ENCODE data around the gene MS4A12. TPM values are rescaled to one million over a fixed set of nuclear protein-coding genes. Genes with fewer than 3 reads are reported as not detected.
"Not testable (repeated sequence)": the region's sequence is repeated elsewhere in the genome, so short reads cannot be mapped to it uniquely, and the experiment has no call there.

Gene MS4A12
- total RNA-seq, 2 experiments from 2014 or later, result not detected

DNA sequence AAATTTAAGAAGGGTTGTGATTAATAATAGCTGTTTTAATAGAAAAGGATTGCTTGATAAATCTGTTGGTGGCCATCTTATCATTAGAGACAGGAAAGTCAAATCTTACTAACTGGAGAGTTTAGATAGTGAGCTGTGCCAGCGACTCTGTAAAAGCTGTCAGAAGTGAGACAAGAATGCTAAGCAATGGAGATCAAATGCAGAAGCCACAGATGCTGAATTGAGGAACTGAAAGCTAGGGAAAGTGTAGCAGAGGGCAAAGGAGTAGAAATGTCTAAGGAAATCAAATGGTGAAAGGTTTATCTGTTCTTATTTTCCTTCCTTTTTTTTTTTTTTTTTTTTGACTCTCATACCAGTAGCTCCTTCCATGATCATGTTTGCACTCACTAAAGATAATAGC lies 36.4 kb downstream of the MS4A12 start:
- DNase-seq, result no peak

GRCh38 chr11:60530454-60531100 lies 38.0 kb downstream of the MS4A12 start:
- Mint-ChIP-seq H3K27me3 (peaks cover 13% of the 10 kb centered on the region), H3K36me3 (ENCODE audit: low read depth) (no peaks in the 10 kb centered on the region), H3K4me3 (no peak overlapping the region), H3K9me3 (peaks cover 3% of the 10 kb centered on the region), H3K4me1 (no peaks in the 10 kb centered on the region), H3K27ac (no peak overlapping the region)
- POLR2A ChIA-PET, result no interaction called here
- DNase-seq, result no peak
- CTCF ChIA-PET, result no interaction called here

More for the DNA sequence above, 36.4 kb downstream of the MS4A12 start:
- H3K9me3 Mint-ChIP-seq, result peaks cover 3% of the 10 kb centered on the region
- ChIA-PET POLR2A (no interaction called here), CTCF (no interaction called here)
- H3K36me3 Mint-ChIP-seq (ENCODE audit: low read depth), result no peaks in the 10 kb centered on the region
- H3K4me1 Mint-ChIP-seq, result no peaks in the 10 kb centered on the region
- H3K4me3 Mint-ChIP-seq, result no peak overlapping the region
- no peak overlapping the region for H3K27ac Mint-ChIP-seq
- peaks cover 13% of the 10 kb centered on the region for H3K27me3 Mint-ChIP-seq

DNA sequence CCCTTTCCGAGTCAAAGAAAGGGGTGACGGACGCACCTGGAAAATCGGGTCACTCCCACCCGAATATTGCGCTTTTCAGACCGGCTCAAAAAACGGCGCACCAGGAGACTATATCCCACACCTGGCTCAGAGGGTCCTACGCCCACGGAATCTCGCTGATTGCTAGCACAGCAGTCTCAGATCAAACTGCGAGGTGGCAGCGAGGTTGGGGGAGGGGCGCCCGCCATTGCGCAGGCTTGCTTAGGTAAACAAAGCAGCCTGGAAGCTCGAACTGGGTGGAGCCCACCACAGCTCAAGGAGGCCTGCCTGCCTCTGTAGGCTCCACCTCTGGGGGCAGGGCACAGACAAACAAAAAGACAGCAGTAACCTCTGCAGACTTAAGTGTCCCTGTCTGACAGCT lies 39.8 kb downstream of the MS4A12 start:
- H3K36me3 Mint-ChIP-seq (ENCODE audit: low read depth); H3K9me3 Mint-ChIP-seq; H3K4me1 Mint-ChIP-seq; DNase-seq; CTCF ChIA-PET; H3K27me3 Mint-ChIP-seq; POLR2A ChIA-PET; H3K4me3 Mint-ChIP-seq; H3K27ac Mint-ChIP-seq: not testable (repeated sequence)

- H3K9me3 Mint-ChIP-seq; DNase-seq; CTCF ChIA-PET; POLR2A ChIA-PET; H3K36me3 Mint-ChIP-seq (ENCODE audit: low read depth); H3K4me1 Mint-ChIP-seq; H3K27me3 Mint-ChIP-seq; H3K27ac Mint-ChIP-seq; H3K4me3 Mint-ChIP-seq: not testable (repeated sequence)
These were observed 46.0 kb downstream of the MS4A12 start for GRCh38 chr11:60538627-60539026.

DNA sequence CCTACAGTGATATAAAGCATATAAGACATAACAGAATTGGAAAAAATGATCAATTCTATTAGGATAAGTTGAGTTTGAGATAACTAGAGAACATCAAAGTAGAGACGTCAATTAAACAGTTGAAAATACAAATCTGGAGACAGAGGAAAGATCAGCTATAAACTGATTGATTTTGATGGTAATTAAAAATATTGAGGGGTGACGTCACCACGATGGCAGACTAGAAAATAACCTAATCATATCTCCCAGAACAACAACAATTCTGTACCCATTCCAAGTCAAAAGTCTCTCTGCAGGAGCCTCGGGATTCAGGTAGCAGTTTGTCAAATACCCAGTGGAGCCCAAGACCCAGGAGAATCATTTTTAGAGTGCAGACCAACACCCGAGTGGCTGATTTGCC lies 51.5 kb downstream of the MS4A12 start:
- Mint-ChIP-seq H3K36me3 (ENCODE audit: low read depth) (no peaks in the 10 kb centered on the region), H3K4me1 (no peaks in the 10 kb centered on the region)
- POLR2A ChIA-PET, result no interaction called here

More for the DNA sequence above, 51.5 kb downstream of the MS4A12 start:
- no peaks in the 10 kb centered on the region for H3K9me3 Mint-ChIP-seq
- DNase-seq, result no peak
- H3K4me3 Mint-ChIP-seq, result no peak overlapping the region
- CTCF ChIA-PET, result no interaction called here
- no peaks in the 10 kb centered on the region for H3K27me3 Mint-ChIP-seq
- no peak overlapping the region for H3K27ac Mint-ChIP-seq

Other genes starting within 250 kb of the MS4A12 start
- gene MS4A4E, start 249.6 kb upstream of the MS4A12 start, total RNA-seq, result not detected
- not detected for gene MS4A4A, start 212.1 kb upstream of the MS4A12 start, total RNA-seq
- not detected for gene MS4A6E, start 165.5 kb upstream of the MS4A12 start, total RNA-seq
- gene MS4A7, start 114.2 kb upstream of the MS4A12 start, total RNA-seq, result not detected
- gene MS4A14, start 96.3 kb upstream of the MS4A12 start, total RNA-seq, result not detected
- not detected for gene MS4A5, start 63.2 kb upstream of the MS4A12 start, total RNA-seq
- not detected for gene MS4A1, start 36.9 kb upstream of the MS4A12 start, total RNA-seq
- not detected for gene MS4A13, start 22.6 kb downstream of the MS4A12 start, total RNA-seq
- not detected for gene MS4A8, start 206.8 kb downstream of the MS4A12 start, total RNA-seq
- not detected for gene MS4A18, start 231.9 kb downstream of the MS4A12 start, total RNA-seq